K562 (cell line): ENCODE results near the gene LRP2. TPM values are rescaled to one million over a fixed set of nuclear protein-coding genes. Genes with fewer than 3 reads are reported as not detected.

Experiments
- ATAC-seq: fragments of 200-7000 bp; cut with Tn5 transposase; 3 replicates; pipeline ENCODE4 v1.9.1; 2020; ENCODE audit warnings: moderate library complexity
- BruUV-seq: library from RNA; stranded (reverse); fragments of 400-500 nt; replicated peaks from 2 replicates; lab custom pipeline; 2021; lab: Mats Ljungman, UMichigan
- CTCF ChIA-PET: fragments of 300-600 bp; formaldehyde crosslinking; extraction: SDS; loops from one replicate; lab custom pipeline; 2021; ENCODE audit warnings: low intra/inter-chr PET ratio; lab: Yijun Ruan, JAX
- POLR2A ChIA-PET: fragments of 300-600, 350-650 bp; sonication (Branson Sonifier 250); formaldehyde crosslinking; extraction: SDS; loops from one replicate; lab custom pipeline; 2021; ENCODE audit warnings: antibody characterized with exemption, inconsistent platforms; lab: Yijun Ruan, JAX
- DNase-seq, 4 experiments: peaks; one replicate each; pipeline versions ENCODE4 v3.0.0 to v3.0.0-alpha.2; 2011 to 2018; ENCODE audit warnings: low spot score in 3 of 4, mixed read lengths in 3 of 4; ENCODE audit errors: extremely low read depth in 1 of 4
- FAIRE-seq: peaks from 2 replicates; lab custom pipeline; 2011; peaks lifted over from hg19 to GRCh38; lab: Jason Lieb, UNC
- H2AFZ ChIP-seq: 2 replicates; pipeline ENCODE4 v1.6.0; 2011; ENCODE audit warnings: low read depth, low read length, control low read depth, inconsistent platforms
- H3K27ac ChIP-seq: fragments of 200-600 bp; 3 replicates; pipeline ENCODE4 v1.8.0; 2011; ENCODE audit warnings: low read depth, mild to moderate bottlenecking, control low read depth, inconsistent platforms, low read length, moderate library complexity, mixed read lengths; ENCODE audit errors: extremely low read depth
- H3K27me3 ChIP-seq, 2 experiments: fragments of 300-600 bp in 1 of 2; 2 replicates in 1 of 2; 3 replicates in 1 of 2; pipeline versions ENCODE4 v1.6.0 to v1.8.0; 2011; ENCODE audit warnings: inconsistent platforms in 2 of 2, low read length in 2 of 2, mild to moderate bottlenecking in 1 of 2, mixed read lengths in 1 of 2, moderate library complexity in 1 of 2; ENCODE audit not compliant: control insufficient read depth in 2 of 2, insufficient read depth in 2 of 2
- H3K36me3 ChIP-seq: fragments of 300-600 bp; 3 replicates; pipeline ENCODE4 v1.8.0; 2011; ENCODE audit warnings: mild to moderate bottlenecking, low read length, inconsistent platforms; ENCODE audit not compliant: control insufficient read depth, insufficient read depth
- H3K4me1 ChIP-seq, 2 experiments: fragments of 200-600 bp in 1 of 2; replicated peaks in 1 of 2; 2 replicates in 1 of 2; 3 replicates in 1 of 2; pipeline versions ENCODE4 v1.5.1 to v1.8.0; 2011; ENCODE audit warnings: inconsistent platforms in 2 of 2, low read length in 2 of 2, mild to moderate bottlenecking in 1 of 2, mixed read lengths in 1 of 2, moderate library complexity in 1 of 2; ENCODE audit not compliant: control insufficient read depth in 2 of 2, insufficient read depth in 2 of 2
- H3K4me2 ChIP-seq: 2 replicates; pipeline ENCODE4 v1.6.1; 2011; ENCODE audit warnings: low read length, control low read depth, inconsistent platforms, mixed read lengths; ENCODE audit not compliant: insufficient read depth
- H3K4me3 ChIP-seq: fragments of 200-600 bp; sonication (generic), shearing (Covaris generic); 2 replicates; pipeline ENCODE4 v1.5.1; 2016; ENCODE audit warnings: control low read depth, inconsistent platforms
- H3K79me2 ChIP-seq: fragments of 200-600 bp; 3 replicates; pipeline ENCODE4 v1.8.0; 2011; ENCODE audit warnings: low read length, inconsistent platforms; ENCODE audit not compliant: control insufficient read depth, insufficient read depth
- H3K9ac ChIP-seq, 2 experiments: 2 replicates each; pipeline versions ENCODE4 v1.6.0 to v1.6.1; 2011; ENCODE audit warnings: low read depth in 2 of 2, low read length in 2 of 2, control low read depth in 1 of 2, inconsistent platforms in 1 of 2, mild to moderate bottlenecking in 1 of 2, mixed read lengths in 1 of 2; ENCODE audit not compliant: insufficient read depth in 1 of 2
- H3K9me1 ChIP-seq: one replicate; pipeline ENCODE4 v1.6.0; 2011; ENCODE audit warnings: inconsistent platforms, mild to moderate bottlenecking, low read length, moderate library complexity; ENCODE audit not compliant: control insufficient read depth, insufficient read depth
- H3K9me3 ChIP-seq: replicated peaks from 2 replicates; pipeline ENCODE4 v1.5.1; 2011; ENCODE audit warnings: low read depth, low read length, inconsistent platforms; ENCODE audit not compliant: control insufficient read depth, insufficient read depth
- H4K20me1 ChIP-seq: replicated peaks from 2 replicates; pipeline ENCODE4 v1.6.1; 2011; ENCODE audit warnings: low read length, inconsistent platforms, mixed read lengths; ENCODE audit not compliant: control insufficient read depth, insufficient read depth
- ATF3 ChIP-seq, 2 experiments: fragments of 450-650 bp in 1 of 2; sonication (generic) in 1 of 2; formaldehyde crosslinking in 1 of 2; IDR thresholded peaks in 1 of 2; conservative IDR thresholded peaks in 1 of 2; 2 replicates each; pipeline versions ENCODE4 v1.6.1 to v1.8.1; 2016 to 2023; ENCODE audit warnings: mild to moderate bottlenecking in 2 of 2, moderate library complexity in 2 of 2, inconsistent platforms in 1 of 2, missing genetic modification reagents in 1 of 2
- FOSL1 ChIP-seq: fragments of 200-800 bp; sonication (Bioruptor generic); conservative IDR thresholded peaks from 2 replicates; pipeline ENCODE4 v1.6.1; 2016; ENCODE audit warnings: missing genetic modification characterization, missing compliant biosample characterization
- JUN ChIP-seq, 2 experiments: sonication (generic) in 1 of 2; formaldehyde crosslinking in 1 of 2; IDR thresholded peaks; 2 replicates each; pipeline versions ENCODE4 v1.6.1 to v1.8.0; 2012 to 2022; ENCODE audit warnings: borderline replicate concordance in 2 of 2, mild to moderate bottlenecking in 2 of 2, improper control_type of control experiment in 1 of 2, low read depth in 1 of 2, low read length in 1 of 2, missing genetic modification reagents in 1 of 2
- JUND ChIP-seq, 2 experiments: IDR thresholded peaks; 2 replicates in 1 of 2; 3 replicates in 1 of 2; pipeline ENCODE4 v1.6.1; 2011; ENCODE audit warnings: borderline replicate concordance in 2 of 2, low read depth in 2 of 2, low read length in 2 of 2, improper control_type of control experiment in 1 of 2, missing biosample characterization in 1 of 2, missing genetic modification characterization in 1 of 2, missing genetic modification reagents in 1 of 2
- KDM4B ChIP-seq, 2 experiments: fragments of 450-650 bp in 1 of 2; sonication (generic) in 1 of 2; IDR thresholded peaks; 2 replicates each; pipeline ENCODE4 v1.6.1; 2016 to 2017; ENCODE audit warnings: borderline replicate concordance in 2 of 2, antibody characterized with exemption in 1 of 2, low read depth in 1 of 2, mild to moderate bottlenecking in 1 of 2
- ZNF165 ChIP-seq: fragments of 250-450 bp; sonication (Bioruptor Pico); IDR thresholded peaks from 2 replicates; pipeline ENCODE4 v1.4.0; 2020; ENCODE audit warnings: borderline replicate concordance
- WGBS: fragments of 100-300 bp; shearing (Covaris generic); methylation state at CpG from one replicate; pipeline ENCODE4 v1.1.6; 2016; ENCODE audit warnings: low coverage, mixed read lengths; ENCODE audit not compliant: insufficient coverage; ENCODE audit errors: missing lambda C conversion rate; 5-methylcytosine and 5-hydroxymethylcytosine counted together
- in situ Hi-C: fragments of 300-500 bp; cut with MboI; formaldehyde crosslinking; loops from 4 replicates; pipeline ENCODE4 v1.15.0; 2018; ENCODE audit warnings: inconsistent platforms, mixed read lengths
- intact Hi-C: fragments of 100-400 bp; cut with micrococcal nuclease; formaldehyde crosslinking; loops from 2 replicates; pipeline ENCODE4 v1.14.2; 2022
- polyA plus RNA-seq, 8 experiments: library from polyadenylated mRNA; depleted of rRNA in 4 of 8; stranded (reverse) in 5 of 8; unstranded in 3 of 8; fragments of >200 nt; fragmentation: Nextera tagmentation in 2 of 8; fragmentation: Illumina TruSeq in 1 of 8; extraction: Ambion mirVana in 2 of 8; extraction: Trizol in 1 of 8; gene quantifications; 2 replicates each; pipeline versions ENCODE4 v1.2.1 to v1.2.3, GENCODE V29; 2011 to 2014; ENCODE audit warnings: inconsistent platforms in 1 of 8, missing spikeins in 1 of 8
- total RNA-seq, 7 experiments: library from RNA; depleted of rRNA in 6 of 7; stranded (reverse); fragments of >200 nt in 6 of 7; fragmentation: Illumina TruSeq in 2 of 7; extraction: Trizol in 2 of 7; gene quantifications; 2 replicates each; pipeline versions ENCODE4 v1.2.1 to v1.2.3, GENCODE V29; 2011 to 2021; ENCODE audit warnings: low replicate concordance in 1 of 7

Gene LRP2
- total and polyA plus RNA-seq, 9 of the 15 experiments (the other 6 are each of a cell fraction or from before 2014, with no cell fraction given): 0.04 to 0.18 (median 0.11) TPM; not detected in 1

DNA sequence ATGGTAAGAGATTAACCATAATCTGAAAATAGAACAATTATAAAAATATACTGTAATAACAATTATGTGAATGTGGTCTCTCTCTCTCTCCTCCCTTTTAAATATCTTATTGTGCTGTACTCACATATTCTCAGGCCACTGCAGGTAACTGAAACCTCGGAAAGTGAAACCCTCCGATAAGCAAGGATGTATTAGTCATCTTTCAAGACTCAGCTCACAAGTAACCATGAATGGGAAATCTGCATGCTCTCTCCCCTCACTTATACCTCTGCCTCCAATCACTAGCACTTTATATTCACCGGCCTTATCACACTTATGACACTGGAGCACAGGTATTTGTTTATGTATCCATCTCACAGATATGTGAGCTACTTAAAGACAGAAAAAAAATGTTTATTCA, 139.7 kb downstream of the LRP2 start:
- no TSS peak for BruUV-seq
- no peak overlapping the region for H3K4me2 ChIP-seq
- intact Hi-C loops: loop anchor here (1.0 to 10.0 kb wide), 5 partner anchors 90 to 875 kb away; no protein-coding TSS in a partner anchor

More for the DNA sequence above, 139.7 kb downstream of the LRP2 start:
- CTCF ChIA-PET: interaction anchor here (0.7 to 2.3 kb wide), 3 partner anchors 11 to 261 kb away, joined by 3 to 13 read pairs (median 4); no protein-coding TSS in a partner anchor
- no peaks in the 10 kb centered on the region for H3K36me3 ChIP-seq
- peak in 2 of 4 experiments; percentile 31 to 42 for DNase-seq
- FAIRE-seq: no peak
- no peak overlapping the region for H3K9ac ChIP-seq
- no peaks in the 10 kb centered on the region for H3K9me3 ChIP-seq
- TF ChIP-seq ZNF165 (CRISPR knock-in tag) (no peak), FOSL1 (tag) (peak; percentile 75), KDM4B (IDR thresholded peaks at IDR 0.05; ENCODE audit: borderline replicate concordance in 2 of 2, low read depth in 1 of 2) (no peak), ATF3 (IDR thresholded peaks at IDR 0.05) (peak; percentile 30; the same call in 1 of the 2 replicates), ATF3 (CRISPR knock-in tag; conservative IDR thresholded peaks at IDR 0.05) (no peak), JUN (IDR thresholded peaks at IDR 0.05; ENCODE audit: borderline replicate concordance, low read depth, low read length) (peak; percentile 28; the same call in 1 of the 2 replicates), JUN (CRISPR knock-in tag; IDR thresholded peaks at IDR 0.05; ENCODE audit: borderline replicate concordance) (no peak), JUND (IDR thresholded peaks at IDR 0.05; ENCODE audit: borderline replicate concordance, low read depth, low read length) (peak; percentile 60; the same call in 1 of the 2 replicates), JUND (tag; IDR thresholded peaks at IDR 0.05; ENCODE audit: borderline replicate concordance, low read depth, low read length) (peak; percentile 55; the same call in 1 of the 3 replicates)
- no peak overlapping the region for H2AFZ ChIP-seq
- no peak overlapping the region for H3K27ac ChIP-seq
- 4% methylated on average over 3 of the region's 3 CpGs for WGBS
- H3K27me3 ChIP-seq: no peaks in the 10 kb centered on the region
- ATAC-seq: peak; percentile 61
- POLR2A ChIA-PET: interaction anchor here (1.2 to 1.4 kb wide), 3 partner anchors 15 to 91 kb away, joined by 3 to 4 read pairs (median 4); no protein-coding TSS in a partner anchor
- H4K20me1 ChIP-seq: no peaks in the 10 kb centered on the region
- no peak overlapping the region for H3K4me3 ChIP-seq
- no peaks in the 10 kb centered on the region for H3K79me2 ChIP-seq
- in situ Hi-C loops: loop anchor here (5.0 to 10.0 kb wide), 2 partner anchors 110 to 878 kb away; no protein-coding TSS in a partner anchor
- H3K9me1 ChIP-seq: no peaks in the 10 kb centered on the region
- peaks cover 0 to 2% of the 10 kb centered on the region in 2 experiments; a peak in 1 of 5 replicates for H3K4me1 ChIP-seq
